ENCODE data around the gene JMJD8. TPM values are rescaled to one million over a fixed set of nuclear protein-coding genes. Genes with fewer than 3 reads are reported as not detected.

Gene JMJD8
- total and polyA plus RNA-seq, 5 donors from 2014 or later = 22.7 to 36.2 (median 32.3) TPM

DNA sequence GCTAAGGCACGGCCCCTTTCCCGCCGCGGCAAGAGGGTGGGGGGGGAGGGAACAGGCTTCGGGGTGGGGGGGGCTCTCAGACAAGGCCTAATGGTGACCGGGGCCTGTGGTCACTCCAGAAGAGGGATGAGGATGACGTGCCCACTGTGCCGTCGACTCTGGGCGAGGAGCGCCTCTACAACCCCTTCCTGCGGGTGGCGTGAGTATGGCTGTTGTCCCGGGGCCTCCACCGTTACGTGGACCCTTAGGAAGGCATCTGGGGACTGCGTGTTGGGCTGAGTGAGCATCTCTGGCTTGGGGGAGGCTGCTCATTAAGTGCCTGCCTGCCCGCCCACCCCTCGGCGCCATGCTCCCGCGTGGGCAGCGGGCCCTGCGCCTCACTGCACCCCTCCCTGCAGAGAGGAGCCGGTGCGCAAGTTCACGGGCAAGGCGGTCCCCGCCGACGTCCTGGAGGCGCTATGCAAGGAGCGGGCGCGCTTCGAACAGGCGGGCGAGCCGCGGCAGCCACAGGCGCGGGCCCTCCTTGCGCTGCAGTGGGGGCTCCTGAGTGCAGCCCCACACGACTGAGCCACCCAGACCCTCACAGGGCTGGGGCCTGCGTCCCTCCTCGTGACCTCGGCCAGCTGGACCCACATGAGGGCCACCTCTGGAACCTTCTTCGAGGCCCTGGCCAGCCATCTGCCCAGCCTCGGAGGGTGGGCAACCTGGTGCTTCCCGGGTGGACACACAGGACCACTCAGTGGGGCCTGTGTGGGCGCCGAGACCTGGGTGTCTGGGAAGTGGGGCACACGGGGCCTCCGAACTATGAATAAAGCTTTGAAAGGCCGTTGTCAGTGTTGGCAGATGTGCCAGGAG is 45.0 kb upstream of the JMJD8 start:
- no peak for DNase-seq
- H3K27ac ChIP-seq (ENCODE audit: insufficient read depth, low read length, poor library complexity, severe bottlenecking) = no peak overlapping the region
- H3K4me3 ChIP-seq (ENCODE audit: low read depth, low read length) = no peak overlapping the region
- Mint-ChIP-seq H3K27me3 (no peaks in the 10 kb centered on the region), H3K4me1 (peaks cover 0 to 9% (median 0%) of the 10 kb centered on the region in 4 donors), H3K27ac (no peak overlapping the region), H3K4me3 (peak overlapping the region in 2 of 4 donors; percentile 55 to 62), H3K36me3 (no peaks in the 10 kb centered on the region), H3K9me3 (no peaks in the 10 kb centered on the region)
- peaks cover 20% of the 10 kb centered on the region for H3K4me1 ChIP-seq (ENCODE audit: control insufficient read depth, insufficient read depth, low read length, poor library complexity, severe bottlenecking)
- no peaks in the 10 kb centered on the region for H3K9me3 ChIP-seq (ENCODE audit: control insufficient read depth in 2 of 2, low read length in 2 of 2)
- peaks cover 5% of the 10 kb centered on the region for H3K36me3 ChIP-seq (ENCODE audit: control insufficient read depth, insufficient read depth, low read length)
- no peak for ATAC-seq (ENCODE audit: low read depth in 2 of 2)
- H3K27me3 ChIP-seq (ENCODE audit: control insufficient read depth, insufficient read depth, low read length) = no peaks in the 10 kb centered on the region

DNA sequence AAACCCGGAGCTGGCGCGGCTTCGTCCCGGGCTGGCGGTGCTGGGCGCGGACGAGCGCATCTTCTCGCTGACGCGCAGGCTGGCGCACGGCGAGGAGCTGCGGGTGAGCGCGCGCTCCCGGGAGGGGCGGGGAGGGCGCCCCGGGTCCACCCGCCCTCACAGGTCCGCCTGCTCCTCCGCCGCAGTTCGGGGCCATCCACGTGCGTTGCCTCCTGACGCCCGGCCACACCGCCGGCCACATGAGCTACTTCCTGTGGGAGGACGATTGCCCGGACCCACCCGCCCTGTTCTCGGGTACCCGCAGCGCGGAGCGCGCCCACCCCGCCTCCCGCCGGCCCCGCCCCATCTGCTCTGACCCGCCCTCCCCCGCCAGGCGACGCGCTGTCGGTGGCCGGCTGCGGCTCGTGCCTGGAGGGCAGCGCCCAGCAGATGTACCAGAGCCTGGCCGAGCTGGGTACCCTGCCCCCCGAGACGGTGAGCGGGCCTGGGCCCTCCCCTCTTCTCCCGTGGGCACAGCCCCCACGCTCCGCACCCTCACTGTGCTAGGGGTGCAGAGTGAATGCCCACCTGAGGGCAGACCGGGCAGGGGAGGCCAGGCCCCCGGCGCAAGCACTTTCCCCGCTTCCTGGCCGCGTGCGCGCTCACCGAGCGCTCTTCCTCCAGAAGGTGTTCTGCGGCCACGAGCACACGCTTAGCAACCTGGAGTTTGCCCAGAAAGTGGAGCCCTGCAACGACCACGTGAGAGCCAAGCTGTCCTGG is 44.2 kb upstream of the JMJD8 start:
- peak; percentile 54 to 57 for ATAC-seq (ENCODE audit: low read depth in 2 of 2)
- H3K4me3 ChIP-seq (ENCODE audit: low read depth, low read length) = no peak overlapping the region
- H3K27ac Mint-ChIP-seq = peak overlapping the region in 1 of 3 donors; percentile 38
- no peaks in the 10 kb centered on the region for H3K27me3 ChIP-seq (ENCODE audit: control insufficient read depth, insufficient read depth, low read length)
- no peaks in the 10 kb centered on the region for H3K36me3 Mint-ChIP-seq
- H3K36me3 ChIP-seq (ENCODE audit: control insufficient read depth, insufficient read depth, low read length) = peaks cover 2% of the 10 kb centered on the region
- no peaks in the 10 kb centered on the region for H3K9me3 ChIP-seq (ENCODE audit: control insufficient read depth in 2 of 2, low read length in 2 of 2)
- no peaks in the 10 kb centered on the region for H3K9me3 Mint-ChIP-seq
- no peaks in the 10 kb centered on the region for H3K27me3 Mint-ChIP-seq
- H3K27ac ChIP-seq (ENCODE audit: insufficient read depth, low read length, poor library complexity, severe bottlenecking) = peak overlapping the region; percentile 33
- H3K4me1 ChIP-seq (ENCODE audit: control insufficient read depth, insufficient read depth, low read length, poor library complexity, severe bottlenecking) = peaks cover 20% of the 10 kb centered on the region
- DNase-seq = peak; percentile 61 to 70 (median 65)
- peak overlapping the region in 2 of 4 donors; percentile 62 to 69 for H3K4me3 Mint-ChIP-seq
- peaks cover 0 to 12% (median 0%) of the 10 kb centered on the region in 4 donors for H3K4me1 Mint-ChIP-seq

DNA sequence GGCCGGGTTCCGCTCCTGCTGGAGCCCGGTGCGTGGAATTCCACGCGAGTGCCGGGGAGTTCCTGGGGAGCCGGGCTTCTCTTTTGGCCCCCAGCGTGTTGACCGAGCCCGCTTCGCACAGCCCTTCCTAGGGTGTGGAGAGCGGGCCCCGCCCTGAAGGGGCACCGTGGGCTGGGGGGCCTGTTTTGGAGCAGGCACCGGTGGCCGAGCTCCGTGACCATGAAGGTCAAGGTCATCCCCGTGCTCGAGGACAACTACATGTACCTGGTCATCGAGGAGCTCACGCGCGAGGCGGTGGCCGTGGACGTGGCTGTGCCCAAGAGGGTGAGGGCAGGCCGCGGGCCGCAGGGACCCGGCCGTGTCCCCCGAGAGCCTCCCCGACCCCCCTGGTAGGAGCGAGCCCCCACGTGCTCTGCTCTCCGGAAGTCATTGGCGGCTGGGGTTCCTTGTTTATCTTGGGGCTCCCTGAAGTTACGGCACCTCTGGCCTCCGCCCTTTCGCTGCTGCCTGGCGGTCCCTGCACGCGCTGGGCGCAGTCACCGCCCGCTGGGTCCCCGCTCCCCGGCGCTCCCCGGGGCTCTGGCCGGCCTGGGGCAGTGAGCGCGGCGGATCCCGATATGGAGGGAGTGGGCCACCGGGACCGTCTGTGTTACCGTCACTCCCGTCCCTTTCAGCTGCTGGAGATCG is 43.3 kb upstream of the JMJD8 start:
- peak overlapping the region; percentile 38 to 48 (median 46) for H3K4me3 Mint-ChIP-seq
- no peaks in the 10 kb centered on the region for H3K27me3 Mint-ChIP-seq
- Histone ChIP-seq H3K9me3 (ENCODE audit: control insufficient read depth in 2 of 2, low read length in 2 of 2) (no peaks in the 10 kb centered on the region), H3K4me3 (ENCODE audit: low read depth, low read length) (peak overlapping the region; percentile 11), H3K36me3 (ENCODE audit: control insufficient read depth, insufficient read depth, low read length) (peaks cover 2% of the 10 kb centered on the region), H3K27ac (ENCODE audit: insufficient read depth, low read length, poor library complexity, severe bottlenecking) (peak overlapping the region; percentile 71), H3K27me3 (ENCODE audit: control insufficient read depth, insufficient read depth, low read length) (no peaks in the 10 kb centered on the region), H3K4me1 (ENCODE audit: control insufficient read depth, insufficient read depth, low read length, poor library complexity, severe bottlenecking) (peaks cover 27% of the 10 kb centered on the region)
- no peak overlapping the region for H3K27ac Mint-ChIP-seq
- ATAC-seq (ENCODE audit: low read depth in 2 of 2) (peak in 1 of 2 donors; percentile 6), DNase-seq (peak in 1 of 3 donors; percentile 59)
- no peaks in the 10 kb centered on the region for H3K36me3 Mint-ChIP-seq
- no peaks in the 10 kb centered on the region for H3K9me3 Mint-ChIP-seq
- H3K4me1 Mint-ChIP-seq = peaks cover 0 to 17% (median 0%) of the 10 kb centered on the region in 4 donors

DNA sequence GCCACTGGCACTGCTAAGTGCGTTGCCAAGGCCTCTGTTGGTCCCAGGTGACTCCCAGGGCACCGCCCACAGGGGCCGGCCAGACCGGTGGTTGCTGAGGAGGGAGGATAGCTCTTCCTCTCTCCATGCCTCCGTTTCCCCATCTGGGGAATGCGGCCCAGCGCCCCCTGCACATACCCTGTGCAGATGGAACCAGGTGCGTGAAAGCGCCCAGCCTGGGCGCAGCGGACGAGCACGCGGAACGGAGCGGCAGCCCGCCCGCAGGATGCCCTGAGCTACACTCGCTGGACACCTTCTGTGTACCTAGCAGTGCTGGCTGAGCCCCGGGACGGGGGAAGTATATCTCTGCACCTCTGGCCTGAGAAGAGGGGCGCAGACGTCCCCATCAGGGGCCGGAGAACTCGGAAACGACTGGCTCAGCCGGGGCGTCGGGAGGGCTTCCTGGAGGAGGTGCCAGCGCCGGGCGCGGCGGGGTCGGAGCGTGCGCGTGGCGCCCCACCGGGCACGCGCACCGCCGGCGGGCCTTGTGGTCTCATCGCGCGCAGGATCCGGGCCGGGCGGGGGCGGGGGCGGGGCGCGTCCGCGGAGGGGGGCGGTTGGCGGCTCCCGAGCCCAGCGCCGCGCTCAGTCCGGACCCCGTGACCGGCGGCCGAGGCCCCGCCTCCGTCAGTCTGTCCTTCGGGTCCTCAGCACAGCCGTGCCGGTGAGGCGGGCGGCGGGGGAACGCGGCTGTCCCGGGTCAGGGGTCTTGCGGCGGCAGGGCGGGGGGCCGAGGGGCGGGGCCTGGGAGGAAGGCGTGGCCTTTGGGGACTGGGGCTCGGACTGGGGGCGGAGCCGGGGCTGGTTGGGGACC is 42.5 kb upstream of the JMJD8 start, which contains the start of the genes CCDC78 and HAGHL:
CCDC78 (minus strand) TSS at position 6 of the 853 bp plus-strand sequence. CDS start 76 bp downstream, outside the sequence.
HAGHL (plus strand) TSS at position 669 of the 853 bp plus-strand sequence. CDS start 404 bp downstream, outside the sequence.
- Histone ChIP-seq H3K36me3 (ENCODE audit: control insufficient read depth, insufficient read depth, low read length) (no peaks in the 10 kb centered on the region), H3K27ac (ENCODE audit: insufficient read depth, low read length, poor library complexity, severe bottlenecking) (peak within 1 kb of the TSS; percentile 71), H3K27me3 (ENCODE audit: control insufficient read depth, insufficient read depth, low read length) (no peaks in the 10 kb centered on the region), H3K4me1 (ENCODE audit: control insufficient read depth, insufficient read depth, low read length, poor library complexity, severe bottlenecking) (peaks cover 35% of the 10 kb centered on the region), H3K9me3 (ENCODE audit: control insufficient read depth in 2 of 2, low read length in 2 of 2) (no peaks in the 10 kb centered on the region), H3K4me3 (ENCODE audit: low read depth, low read length) (peak within 1 kb of the TSS; percentile 11)
- no peaks in the 10 kb centered on the region for H3K36me3 Mint-ChIP-seq
- no peaks in the 10 kb centered on the region for H3K9me3 Mint-ChIP-seq
- H3K27me3 Mint-ChIP-seq = no peaks in the 10 kb centered on the region
- DNase-seq = peak; percentile 55 to 62 (median 59)
- ATAC-seq (ENCODE audit: low read depth in 2 of 2) = peak; percentile 21 to 32
- H3K27ac Mint-ChIP-seq = peak within 1 kb of the TSS in 2 of 3 donors; percentile 66 to 73
- peaks cover 0 to 23% (median 0%) of the 10 kb centered on the region in 4 donors for H3K4me1 Mint-ChIP-seq
- peak within 1 kb of the TSS; percentile 76 to 85 (median 79) for H3K4me3 Mint-ChIP-seq

DNA sequence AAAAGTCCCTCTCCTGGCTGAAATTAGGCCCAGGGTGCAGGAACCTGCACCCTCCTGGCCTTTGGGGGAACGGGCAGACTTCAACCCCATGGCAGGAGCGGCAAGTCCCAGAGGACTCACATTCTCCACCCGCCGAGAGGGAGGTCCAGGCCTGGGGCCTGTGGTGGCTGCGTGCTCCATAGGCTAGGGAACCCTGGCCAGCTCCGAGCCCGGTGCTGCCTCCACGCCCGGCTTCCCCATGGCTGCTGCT is 42.0 kb upstream of the JMJD8 start:
- Histone ChIP-seq H3K27ac (ENCODE audit: insufficient read depth, low read length, poor library complexity, severe bottlenecking) (peak overlapping the region; percentile 51), H3K9me3 (ENCODE audit: control insufficient read depth in 2 of 2, low read length in 2 of 2) (no peaks in the 10 kb centered on the region), H3K4me3 (ENCODE audit: low read depth, low read length) (no peak overlapping the region), H3K4me1 (ENCODE audit: control insufficient read depth, insufficient read depth, low read length, poor library complexity, severe bottlenecking) (peaks cover 40% of the 10 kb centered on the region), H3K36me3 (ENCODE audit: control insufficient read depth, insufficient read depth, low read length) (no peaks in the 10 kb centered on the region), H3K27me3 (ENCODE audit: control insufficient read depth, insufficient read depth, low read length) (no peaks in the 10 kb centered on the region)
- Mint-ChIP-seq H3K27me3 (no peaks in the 10 kb centered on the region), H3K27ac (no peak overlapping the region), H3K4me1 (peaks cover 0 to 23% (median 0%) of the 10 kb centered on the region in 4 donors), H3K36me3 (no peaks in the 10 kb centered on the region), H3K9me3 (no peaks in the 10 kb centered on the region), H3K4me3 (peak overlapping the region in 2 of 4 donors; percentile 76)
- ATAC-seq (ENCODE audit: low read depth in 2 of 2) (no peak), DNase-seq (no peak)

DNA sequence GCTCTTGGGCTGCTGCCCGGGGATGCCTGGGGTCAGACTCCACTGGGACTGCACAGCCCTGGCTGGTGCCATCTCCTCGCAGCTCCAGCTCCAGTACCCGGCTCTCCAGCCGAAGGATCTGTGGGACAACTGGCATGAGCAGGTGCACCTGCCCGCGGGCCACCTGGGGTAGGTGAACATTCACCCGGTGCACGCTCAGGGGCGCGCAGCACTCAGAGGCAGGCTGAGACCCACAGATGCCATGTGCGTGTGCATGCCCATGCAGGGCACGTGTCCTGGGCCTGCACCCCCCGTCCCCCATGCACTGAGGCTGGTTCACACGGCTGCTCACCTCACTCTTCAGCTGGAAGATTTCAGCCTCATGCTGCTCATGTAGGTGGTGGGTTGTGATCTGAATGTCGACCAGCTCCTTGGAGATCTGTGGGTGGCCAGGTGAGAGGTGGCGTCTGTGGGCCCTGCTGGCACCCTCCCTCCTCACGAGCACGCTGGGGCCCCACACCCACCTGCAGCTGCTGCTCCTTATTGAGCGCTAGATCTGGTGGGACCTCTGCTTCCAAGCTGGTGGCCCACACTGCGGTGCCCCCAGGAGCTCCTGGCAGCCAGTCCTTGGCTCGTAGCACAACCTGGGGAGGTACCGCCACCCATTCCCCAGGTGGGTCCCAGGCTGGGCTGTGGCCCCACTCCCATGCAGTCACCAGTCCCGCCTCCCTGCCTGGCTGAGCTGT is 41.5 kb upstream of the JMJD8 start:
- H3K4me1 Mint-ChIP-seq = peaks cover 0 to 23% (median 0%) of the 10 kb centered on the region in 4 donors
- no peaks in the 10 kb centered on the region for H3K36me3 ChIP-seq (ENCODE audit: control insufficient read depth, insufficient read depth, low read length)
- H3K4me3 ChIP-seq (ENCODE audit: low read depth, low read length) = no peak overlapping the region
- H3K27me3 ChIP-seq (ENCODE audit: control insufficient read depth, insufficient read depth, low read length) = no peaks in the 10 kb centered on the region
- H3K9me3 Mint-ChIP-seq = no peaks in the 10 kb centered on the region
- no peaks in the 10 kb centered on the region for H3K27me3 Mint-ChIP-seq
- H3K27ac ChIP-seq (ENCODE audit: insufficient read depth, low read length, poor library complexity, severe bottlenecking) = no peak overlapping the region
- H3K36me3 Mint-ChIP-seq = no peaks in the 10 kb centered on the region
- ATAC-seq (ENCODE audit: low read depth in 2 of 2) (no peak), DNase-seq (no peak)
- no peak overlapping the region for H3K27ac Mint-ChIP-seq
- H3K4me3 Mint-ChIP-seq = peak overlapping the region; percentile 46 to 76 (median 66)
- H3K9me3 ChIP-seq (ENCODE audit: control insufficient read depth in 2 of 2, low read length in 2 of 2) = no peaks in the 10 kb centered on the region
- H3K4me1 ChIP-seq (ENCODE audit: control insufficient read depth, insufficient read depth, low read length, poor library complexity, severe bottlenecking) = peaks cover 43% of the 10 kb centered on the region
